Activated CD8-positive, alpha-beta memory T cell treated with anti-CD3 and anti-CD28 coated beads for 24 hours (primary cell): ENCODE data around the gene ANO2.
"Not testable (repeated sequence)": the region's sequence is repeated elsewhere in the genome, so short reads cannot be mapped to it uniquely, and the experiment has no call there.

Experiments used
- DNase-seq: peaks from one replicate; pipeline ENCODE4 v3.0.0-alpha.2; 2020

The ANO2 gene

GRCh38 chr12:5716976-5717375, 228.1 kb downstream of the ANO2 start:
- DNase-seq: no peak

GRCh38 chr12:5716201-5716600, 228.9 kb downstream of the ANO2 start:
- no peak for DNase-seq

- no peak for DNase-seq
Observed at GRCh38 chr12:5715021-5715420, 230.0 kb downstream of the ANO2 start.

- DNase-seq: no peak
Observed at GRCh38 chr12:5713599-5714081, 231.4 kb downstream of the ANO2 start.

- no peak for DNase-seq
Observed at GRCh38 chr12:5710260-5710878, 234.7 kb downstream of the ANO2 start.

- no peak for DNase-seq
Observed at GRCh38 chr12:5708371-5708770, 236.7 kb downstream of the ANO2 start.

- no peak for DNase-seq
Observed at GRCh38 chr12:5706247-5706646, 238.8 kb downstream of the ANO2 start.

GRCh38 chr12:5705791-5706190, 239.3 kb downstream of the ANO2 start:
- no peak for DNase-seq

GRCh38 chr12:5694759-5695409, 250.2 kb downstream of the ANO2 start:
- no peak for DNase-seq

- no peak for DNase-seq
Observed at GRCh38 chr12:5692850-5693249, 252.2 kb downstream of the ANO2 start.

GRCh38 chr12:5691943-5692342, 253.1 kb downstream of the ANO2 start:
- DNase-seq: no peak

GRCh38 chr12:5690240-5690639, 254.8 kb downstream of the ANO2 start:
- DNase-seq: no peak

- DNase-seq: no peak
Observed at GRCh38 chr12:5689773-5690172, 255.3 kb downstream of the ANO2 start.

- DNase-seq: no peak
Observed at GRCh38 chr12:5688226-5688625, 256.8 kb downstream of the ANO2 start.

- DNase-seq: no peak
Observed at GRCh38 chr12:5685935-5686334, 259.1 kb downstream of the ANO2 start.

GRCh38 chr12:5684989-5685388, 260.1 kb downstream of the ANO2 start:
- DNase-seq: no peak

GRCh38 chr12:5682581-5682980, 262.5 kb downstream of the ANO2 start:
- DNase-seq: no peak

- no peak for DNase-seq
Observed at GRCh38 chr12:5678176-5678575, 266.9 kb downstream of the ANO2 start.

GRCh38 chr12:5669624-5670023, 275.4 kb downstream of the ANO2 start:
- not testable (repeated sequence) for DNase-seq

- DNase-seq: no peak
Observed at GRCh38 chr12:5665615-5666014, 279.4 kb downstream of the ANO2 start.

GRCh38 chr12:5661811-5662210, 283.2 kb downstream of the ANO2 start:
- DNase-seq: no peak

- DNase-seq: no peak
Observed at GRCh38 chr12:5660238-5660637, 284.8 kb downstream of the ANO2 start.

- not testable (repeated sequence) for DNase-seq
Observed at GRCh38 chr12:5658339-5658941, 286.6 kb downstream of the ANO2 start.

GRCh38 chr12:5656836-5657235, 288.2 kb downstream of the ANO2 start:
- no peak for DNase-seq
